HG02642 (cell line): ENCODE data around the gene SCAF1.
"Not testable (repeated sequence)": the region's sequence is repeated elsewhere in the genome, so short reads cannot be mapped to it uniquely, and the experiment has no call there.

Experiments used
- ATAC-seq: cut with Tn5 transposase; IDR thresholded peaks from one replicate; pipeline ENCODE4 v1.9.1; 2021; ENCODE audit warnings: mild to moderate bottlenecking; ENCODE audit not compliant: unreplicated experiment, poor library complexity

Gene SCAF1

DNA sequence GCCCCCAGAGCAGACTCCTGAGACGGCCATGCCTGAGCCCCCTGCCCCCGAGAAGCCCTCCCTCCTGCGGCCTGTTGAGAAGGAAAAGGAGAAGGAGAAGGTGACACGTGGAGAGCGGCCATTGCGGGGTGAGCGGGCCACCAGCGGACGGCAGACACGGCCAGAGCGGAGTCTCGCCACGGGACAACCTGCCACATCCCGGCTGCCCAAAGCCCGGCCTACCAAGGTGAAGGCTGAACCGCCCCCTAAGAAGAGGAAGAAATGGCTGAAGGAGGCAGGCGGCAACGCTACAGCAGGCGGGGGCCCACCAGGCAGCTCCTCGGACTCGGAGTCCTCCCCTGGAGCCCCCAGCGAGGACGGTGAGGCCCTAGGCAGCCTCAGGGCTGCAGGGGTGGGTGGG, 26.1 kb upstream of the SCAF1 start:
- no peak for ATAC-seq

DNA sequence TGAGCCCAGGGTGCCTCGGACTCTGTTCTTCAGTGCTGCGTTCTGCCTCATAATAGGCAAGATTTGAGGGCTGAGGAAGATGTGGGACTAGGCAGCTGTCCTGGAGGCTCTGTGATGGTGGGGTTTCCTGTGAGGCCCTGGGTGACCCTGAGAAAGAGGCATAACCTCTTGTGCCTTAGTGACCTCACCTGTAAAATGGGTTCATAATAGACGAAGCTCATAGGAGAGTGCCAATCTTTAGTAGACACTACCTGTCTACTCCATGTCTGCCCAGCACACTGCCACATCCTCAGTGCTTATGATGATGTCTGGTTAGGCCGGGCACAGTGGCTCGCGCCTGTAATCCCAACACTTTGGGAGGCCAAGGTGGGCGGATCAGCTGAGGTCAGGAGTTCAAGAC, 25.5 kb upstream of the SCAF1 start:
- ATAC-seq, result no peak

DNA sequence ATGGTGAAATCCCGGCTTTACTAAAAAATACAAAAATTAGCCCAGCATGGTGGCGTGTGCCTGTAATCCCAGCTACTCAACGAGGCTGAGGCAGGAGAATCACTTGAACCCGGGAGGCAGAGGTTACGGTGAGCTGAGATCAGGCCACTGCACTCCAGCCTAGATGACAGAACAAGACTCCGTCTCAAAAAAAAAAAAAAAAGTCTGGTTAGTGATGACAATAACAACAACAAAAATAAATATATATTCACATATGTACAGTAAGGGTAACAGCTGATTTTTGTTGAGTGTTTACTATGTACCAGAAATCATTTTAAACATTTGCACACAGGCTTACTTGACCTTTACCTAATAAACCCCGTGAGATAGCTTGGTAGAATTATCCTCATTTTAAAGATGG, 25.1 kb upstream of the SCAF1 start:
- no peak for ATAC-seq

GRCh38 chr19:49617860-49618259, 24.1 kb upstream of the SCAF1 start:
- not testable (repeated sequence) for ATAC-seq

DNA sequence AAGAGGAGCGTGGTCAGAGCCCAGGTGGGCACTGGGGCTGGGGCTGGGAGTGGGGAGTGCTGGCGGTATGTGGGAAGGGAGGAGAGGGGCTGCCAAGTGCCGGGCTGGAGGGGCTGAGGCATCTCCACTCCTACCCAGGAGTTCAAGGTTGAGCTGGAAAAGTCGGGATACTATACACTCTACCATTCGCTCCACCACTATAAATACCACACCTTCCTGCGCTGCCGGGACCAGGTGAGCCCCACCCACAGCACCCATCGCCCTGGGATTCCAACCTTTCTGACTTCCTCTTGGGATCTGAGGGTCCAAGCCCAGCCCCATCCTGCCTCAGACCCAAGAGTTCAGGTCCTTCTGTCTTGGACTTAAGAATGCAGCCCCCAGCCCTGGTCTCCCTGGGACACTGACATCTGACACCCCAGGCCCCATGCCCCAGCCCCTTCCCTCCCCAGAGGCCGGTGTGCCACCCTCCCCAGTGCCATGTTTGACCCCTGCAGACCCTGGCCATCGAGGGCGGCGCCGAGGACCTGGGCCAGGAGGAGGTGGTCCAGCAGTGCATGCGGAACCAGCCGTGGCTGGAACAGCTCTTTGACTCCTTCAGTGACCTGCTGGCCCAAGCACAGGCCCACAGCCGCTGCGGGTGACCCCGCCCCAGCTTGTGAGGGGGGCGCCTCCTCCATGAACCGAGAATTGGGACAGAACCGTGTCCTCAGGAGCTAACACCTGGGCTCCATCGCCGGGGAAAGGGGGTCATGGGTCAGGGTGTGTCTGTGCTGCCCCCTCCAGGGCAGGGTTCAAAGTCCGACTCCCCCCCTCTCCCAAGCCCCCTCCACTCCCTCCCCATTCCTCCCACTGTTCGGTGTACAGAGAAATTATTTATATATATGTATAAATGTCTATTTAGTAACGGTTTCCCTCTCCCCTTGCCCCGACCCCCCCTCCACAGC, 16.8 kb upstream of the SCAF1 start:
- no peak for ATAC-seq

DNA sequence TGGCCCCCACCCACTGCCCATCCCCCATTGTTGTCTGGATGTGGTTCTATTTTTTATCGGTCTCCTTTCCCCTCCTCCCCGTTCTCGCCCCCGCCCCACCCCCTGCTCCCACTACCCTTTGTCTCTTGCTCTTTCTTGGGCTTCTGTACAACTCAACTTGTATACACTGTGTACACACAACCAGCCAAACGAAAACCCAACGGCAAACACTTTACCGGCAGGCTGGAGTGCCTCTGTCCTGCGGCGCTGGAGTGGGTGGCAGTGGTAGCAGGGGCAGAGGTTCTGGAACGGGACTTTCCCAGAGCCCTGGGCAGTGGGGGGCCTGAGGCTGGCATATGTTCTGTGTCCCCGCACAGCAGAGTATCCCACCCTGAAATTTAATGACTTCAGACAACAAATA, 15.8 kb upstream of the SCAF1 start:
- no peak for ATAC-seq

DNA sequence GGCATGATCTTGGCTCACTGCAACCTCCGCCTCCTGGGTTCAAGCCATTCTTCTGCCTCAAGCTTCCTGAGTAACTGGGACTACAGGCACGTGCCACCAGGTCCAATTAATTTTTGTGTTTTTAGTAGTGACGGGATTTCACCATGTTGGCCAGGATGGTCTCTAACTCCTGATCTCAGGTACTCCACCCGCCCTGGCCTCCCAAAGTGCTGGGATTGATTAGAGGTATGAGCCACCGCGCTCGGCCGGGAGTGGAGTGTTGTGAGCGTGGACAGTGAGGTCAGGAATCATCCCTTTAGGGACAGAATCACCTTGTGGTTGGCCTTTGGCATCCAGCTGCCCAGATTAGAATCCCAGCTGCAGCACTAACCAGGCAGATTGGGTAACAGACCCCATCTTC, 12.3 kb upstream of the SCAF1 start:
- ATAC-seq, result no peak

- no peak for ATAC-seq
These were observed 10.9 kb upstream of the SCAF1 start for GRCh38 chr19:49631014-49631588.

GRCh38 chr19:49631610-49632192, 10.3 kb upstream of the SCAF1 start:
- no peak for ATAC-seq

DNA sequence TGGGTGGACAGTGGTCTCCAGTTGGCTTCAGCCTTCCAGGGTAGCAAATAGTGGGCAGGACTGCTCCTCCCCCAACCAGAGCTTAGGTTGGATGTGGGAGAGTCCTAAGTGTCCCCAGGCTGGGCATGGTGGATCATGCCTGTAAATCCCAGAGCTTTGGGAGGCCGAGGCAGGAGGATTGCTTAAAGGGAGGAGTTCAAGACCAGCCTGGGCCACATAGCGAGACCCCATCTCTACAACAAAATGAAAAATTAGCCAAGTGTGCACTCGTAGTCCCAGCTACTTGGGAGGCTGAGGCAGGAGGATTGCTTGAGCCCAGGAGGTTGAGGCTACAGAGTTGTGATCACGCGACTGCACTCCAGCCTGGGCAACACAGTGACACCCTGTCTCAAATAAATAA, 9.4 kb upstream of the SCAF1 start:
- no peak for ATAC-seq

DNA sequence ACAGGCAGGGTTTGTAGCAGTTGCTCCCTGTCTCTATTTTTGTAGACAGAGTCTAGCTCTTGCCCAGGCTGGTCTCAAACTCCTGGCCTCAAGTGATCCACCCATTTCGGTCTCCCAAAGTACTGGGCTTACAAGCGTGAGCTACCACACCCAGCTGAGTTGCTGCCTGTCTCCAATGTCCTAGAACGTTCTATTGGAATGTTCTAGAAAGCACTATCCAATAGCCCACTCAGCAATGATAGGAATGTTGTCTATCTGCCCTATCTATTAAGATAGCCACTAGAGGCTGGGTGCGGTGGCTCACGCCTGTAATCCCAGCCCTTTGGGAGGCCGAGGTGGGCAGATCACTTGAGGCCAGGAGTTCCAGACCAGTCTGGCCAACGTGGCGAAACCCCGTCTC, 8.7 kb upstream of the SCAF1 start:
- ATAC-seq, result not testable (repeated sequence)

GRCh38 chr19:49635530-49636232, 6.3 kb upstream of the SCAF1 start:
- ATAC-seq, result no peak

DNA sequence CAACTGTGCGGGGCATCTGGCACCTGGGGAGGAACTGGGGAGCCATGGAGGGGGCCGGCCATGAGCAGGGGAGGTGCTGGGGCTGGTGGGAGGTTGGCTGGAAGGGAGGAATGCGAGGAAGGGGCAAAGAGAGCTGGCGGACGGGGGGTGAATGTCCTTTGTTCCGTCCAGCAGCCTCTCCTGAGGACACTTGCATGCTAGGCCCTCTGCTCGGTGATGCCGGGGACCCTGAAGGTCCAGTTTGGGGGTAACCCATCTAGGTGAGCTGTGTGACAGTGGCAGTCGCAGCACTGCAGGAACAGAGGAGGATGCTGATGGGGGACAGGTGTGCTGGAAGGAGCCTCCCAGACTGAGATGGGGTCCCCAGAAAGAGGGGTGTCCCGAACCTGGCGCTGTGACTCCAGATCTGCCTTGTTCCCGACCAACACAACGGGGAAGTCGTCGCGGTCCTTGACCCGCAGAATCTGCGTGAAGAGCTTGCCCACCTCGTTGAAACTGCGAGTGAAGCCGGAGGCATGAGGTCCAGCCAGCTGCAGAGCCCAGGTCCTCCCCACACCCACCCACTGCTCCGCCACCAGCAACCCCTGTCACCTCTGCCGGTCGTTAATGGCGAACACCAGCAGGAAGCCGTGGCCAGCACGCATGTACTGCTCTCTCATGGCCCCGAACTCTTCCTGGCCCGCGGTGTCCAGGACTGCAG, 5.6 kb upstream of the SCAF1 start:
- ATAC-seq, result no peak

- no peak for ATAC-seq
These were observed 3.9 kb upstream of the SCAF1 start for GRCh38 chr19:49637821-49638738.

GRCh38 chr19:49639401-49640112, 2.5 kb upstream of the SCAF1 start:
- no peak for ATAC-seq

DNA sequence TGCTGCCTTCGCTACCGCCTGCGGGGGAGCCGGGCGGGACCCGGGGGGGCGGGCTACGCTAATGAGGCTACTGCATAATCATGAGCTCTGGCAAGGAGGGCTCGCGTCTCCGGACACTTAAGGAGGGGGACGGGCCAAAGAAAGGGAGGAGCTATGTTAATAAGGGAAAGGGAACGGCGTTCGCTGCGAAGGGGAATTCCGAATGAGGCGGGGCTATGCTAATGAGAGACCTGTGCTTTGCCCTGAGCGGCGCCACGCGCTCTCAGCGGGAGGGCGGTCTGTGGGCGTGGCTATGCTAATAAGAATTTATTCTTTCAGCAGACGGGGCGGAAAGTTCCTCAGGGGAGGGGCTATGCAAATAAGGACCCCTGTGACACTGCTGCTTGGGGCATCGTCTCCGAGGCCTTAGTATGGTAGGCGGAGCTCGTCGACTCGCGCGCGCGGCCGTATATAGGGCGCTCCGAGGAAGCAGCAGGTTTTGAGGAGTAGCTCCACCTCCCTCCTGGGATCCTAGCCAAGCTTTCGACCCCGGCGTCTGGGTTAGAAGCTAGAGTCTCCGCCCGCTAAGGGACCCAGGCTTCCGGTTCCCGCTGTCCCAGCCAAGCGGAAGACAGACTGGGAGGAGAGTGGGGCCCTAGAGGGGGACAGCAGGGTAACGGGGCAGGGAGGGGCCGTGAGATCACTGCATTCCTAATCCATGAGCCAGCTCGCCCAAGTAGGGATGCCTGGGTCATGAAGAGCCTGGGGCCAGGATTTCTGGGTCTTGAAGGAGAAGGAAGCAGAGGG, 1.7 kb upstream of the SCAF1 start, which contains the start of gene RRAS:
Gene RRAS (minus strand): TSS at position 31 of the 786 bp plus-strand sequence. CDS start 45 bp downstream, outside the sequence.
- peak; percentile 67 for ATAC-seq

GRCh38 chr19:49642492-49643035, 555 bp downstream of the SCAF1 start:
- no peak for ATAC-seq
